ENCODE results near the gene VTI1B.

Gene VTI1B

GRCh38 chr14:67675219-67675582, 769 bp upstream of the VTI1B start:
- no peak for DNase-seq

GRCh38 chr14:67674139-67674479, 323 bp downstream of the VTI1B start:
- DNase-seq, result peak; percentile 65

GRCh38 chr14:67673451-67673850, 981 bp downstream of the VTI1B start:
- peak; percentile 20 for DNase-seq

- no peak for DNase-seq
These were observed 5.9 kb downstream of the VTI1B start for GRCh38 chr14:67668559-67668958.

GRCh38 chr14:67666750-67667449, 7.5 kb downstream of the VTI1B start:
- DNase-seq, result peak; percentile 65

- peak; percentile 46 for DNase-seq
These were observed 8.6 kb downstream of the VTI1B start for GRCh38 chr14:67665868-67666267.

GRCh38 chr14:67663633-67664032, 10.8 kb downstream of the VTI1B start:
- no peak for DNase-seq

- peak; percentile 88 for DNase-seq
These were observed 20.7 kb downstream of the VTI1B start for GRCh38 chr14:67653651-67654280.

- DNase-seq, result no peak
These were observed 22.2 kb downstream of the VTI1B start for GRCh38 chr14:67652189-67652588.

GRCh38 chr14:67650694-67651093, 23.7 kb downstream of the VTI1B start:
- peak; percentile 70 for DNase-seq

GRCh38 chr14:67650151-67650550, 24.3 kb downstream of the VTI1B start:
- DNase-seq, result no peak

- no peak for DNase-seq
These were observed 28.3 kb downstream of the VTI1B start for GRCh38 chr14:67646131-67646530.

- no peak for DNase-seq
These were observed 29.0 kb downstream of the VTI1B start for GRCh38 chr14:67645414-67645813.

GRCh38 chr14:67644428-67644827, 30.0 kb downstream of the VTI1B start:
- no peak for DNase-seq

- DNase-seq, result no peak
These were observed 30.7 kb downstream of the VTI1B start for GRCh38 chr14:67643713-67644112.

- no peak for DNase-seq
These were observed 32.3 kb downstream of the VTI1B start for GRCh38 chr14:67641902-67642749.

GRCh38 chr14:67641480-67641879, 33.0 kb downstream of the VTI1B start:
- DNase-seq, result no peak

- no peak for DNase-seq
These were observed 35.8 kb downstream of the VTI1B start for GRCh38 chr14:67638642-67639041.

GRCh38 chr14:67636361-67636919, 38.0 kb downstream of the VTI1B start:
- peak; percentile 83 for DNase-seq

- no peak for DNase-seq
These were observed 40.8 kb downstream of the VTI1B start for GRCh38 chr14:67633451-67634147.

- no peak for DNase-seq
These were observed 43.5 kb downstream of the VTI1B start for GRCh38 chr14:67630938-67631337.

GRCh38 chr14:67630186-67630585, 44.2 kb downstream of the VTI1B start:
- no peak for DNase-seq

GRCh38 chr14:67627519-67627918, 46.9 kb downstream of the VTI1B start:
- DNase-seq, result no peak
